ENCODE data around the gene CMTM1. TPM values are rescaled to one million over a fixed set of nuclear protein-coding genes. Genes with fewer than 3 reads are reported as not detected.

Gene CMTM1
- total RNA-seq, 1 donor from 2014 or later: 0.95 TPM

DNA sequence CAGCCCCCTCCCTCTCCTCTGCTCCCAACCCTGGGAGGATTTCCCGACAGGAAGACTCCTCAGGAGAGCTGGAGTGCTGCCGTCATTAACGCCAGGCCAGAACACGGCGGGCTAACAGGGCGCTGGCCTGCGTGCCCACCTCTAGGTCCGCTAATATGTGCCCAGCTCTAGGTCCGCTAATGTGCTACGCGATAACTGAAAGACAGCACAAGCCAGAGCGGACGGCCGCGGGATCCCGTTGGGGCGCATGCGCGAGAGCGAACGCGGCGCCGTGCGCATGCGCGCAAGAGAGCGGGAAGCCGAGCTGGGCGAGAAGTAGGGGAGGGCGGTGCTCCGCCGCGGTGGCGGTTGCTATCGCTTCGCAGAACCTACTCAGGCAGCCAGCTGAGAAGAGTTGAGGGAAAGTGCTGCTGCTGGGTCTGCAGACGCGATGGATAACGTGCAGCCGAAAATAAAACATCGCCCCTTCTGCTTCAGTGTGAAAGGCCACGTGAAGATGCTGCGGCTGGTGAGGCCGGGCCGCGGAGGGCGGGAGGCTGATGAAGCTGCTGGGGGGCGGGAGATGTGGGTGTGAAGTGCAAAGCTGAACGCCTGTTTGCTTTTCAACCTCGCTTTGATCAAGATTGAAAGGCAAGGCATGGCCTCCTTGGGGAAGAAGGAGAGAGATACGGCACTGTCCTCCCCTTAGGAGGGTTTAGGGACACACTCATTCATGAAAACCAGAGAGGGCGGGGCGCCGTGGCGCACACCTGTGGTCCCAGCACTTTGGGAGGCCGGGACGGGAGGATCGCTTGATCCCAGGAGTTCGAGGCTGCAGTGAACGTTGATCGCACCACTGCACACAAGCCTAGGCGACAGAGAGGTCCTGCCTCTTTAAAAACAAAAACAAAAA lies 13.7 kb upstream of the CMTM1 start, which contains the start of gene CKLF:
Gene CKLF (plus strand): TSS at position 291 of the 892 bp plus-strand sequence. CDS start 140 bp downstream, at position 431.
- no peaks in the 10 kb centered on the region for H3K27me3 Mint-ChIP-seq
- intact Hi-C loops (cut with micrococcal nuclease): no loop called here
- peak within 1 kb of the TSS; percentile 96 for H3K4me3 Mint-ChIP-seq
- H3K4me1 Mint-ChIP-seq: peaks cover 74% of the 10 kb centered on the region
- TF ChIP-seq, protein P1, sequence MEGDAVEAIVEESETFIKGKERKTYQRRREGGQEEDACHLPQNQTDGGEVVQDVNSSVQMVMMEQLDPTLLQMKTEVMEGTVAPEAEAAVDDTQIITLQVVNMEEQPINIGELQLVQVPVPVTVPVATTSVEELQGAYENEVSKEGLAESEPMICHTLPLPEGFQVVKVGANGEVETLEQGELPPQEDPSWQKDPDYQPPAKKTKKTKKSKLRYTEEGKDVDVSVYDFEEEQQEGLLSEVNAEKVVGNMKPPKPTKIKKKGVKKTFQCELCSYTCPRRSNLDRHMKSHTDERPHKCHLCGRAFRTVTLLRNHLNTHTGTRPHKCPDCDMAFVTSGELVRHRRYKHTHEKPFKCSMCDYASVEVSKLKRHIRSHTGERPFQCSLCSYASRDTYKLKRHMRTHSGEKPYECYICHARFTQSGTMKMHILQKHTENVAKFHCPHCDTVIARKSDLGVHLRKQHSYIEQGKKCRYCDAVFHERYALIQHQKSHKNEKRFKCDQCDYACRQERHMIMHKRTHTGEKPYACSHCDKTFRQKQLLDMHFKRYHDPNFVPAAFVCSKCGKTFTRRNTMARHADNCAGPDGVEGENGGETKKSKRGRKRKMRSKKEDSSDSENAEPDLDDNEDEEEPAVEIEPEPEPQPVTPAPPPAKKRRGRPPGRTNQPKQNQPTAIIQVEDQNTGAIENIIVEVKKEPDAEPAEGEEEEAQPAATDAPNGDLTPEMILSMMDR (IDR thresholded peaks at IDR 0.05): no peak
- ChIA-PET POLR2A (interaction anchor here (0.6 to 9.5 kb wide), 20 partner anchors 8 to 1051 kb away, joined by 3 to 162 read pairs (median 4); partner anchors contain the start of genes CMTM2 and CMTM3), CTCF (interaction anchor here (0.9 to 2.0 kb wide), 8 partner anchors 10 to 147 kb away, joined by 3 to 9 read pairs (median 5); no protein-coding TSS in a partner anchor)
- H3K36me3 Mint-ChIP-seq (ENCODE audit: low read depth): peaks cover 17% of the 10 kb centered on the region
- peak; percentile 93 for DNase-seq
- H3K27ac Mint-ChIP-seq: peak within 1 kb of the TSS; percentile 92
- H3K9me3 Mint-ChIP-seq: no peaks in the 10 kb centered on the region
- ATAC-seq (ENCODE audit: low read depth): peak; percentile 66

DNA sequence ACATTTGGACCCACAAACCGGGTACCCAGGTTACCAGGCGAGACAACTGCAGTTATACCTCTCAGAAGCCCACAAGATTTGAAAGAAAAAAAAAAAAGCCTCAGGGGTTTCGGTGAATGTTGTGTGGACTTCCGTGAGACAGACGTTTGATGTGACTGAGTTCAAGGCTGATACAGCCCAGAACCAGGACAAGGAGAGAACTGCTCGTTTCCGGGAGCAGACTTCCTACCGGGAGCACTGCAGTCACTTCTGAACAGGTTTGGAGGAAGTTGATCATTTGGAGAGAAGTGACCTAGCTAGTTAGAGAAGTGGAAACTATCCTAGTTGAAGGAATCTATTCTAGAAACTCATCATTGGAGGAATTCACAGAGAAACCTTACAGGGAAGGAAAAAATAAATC lies 13.0 kb upstream of the CMTM1 start:
- TF ChIP-seq, protein P1 (IDR thresholded peaks at IDR 0.05): no peak
- ChIA-PET POLR2A (interaction anchor here (0.9 to 9.5 kb wide), 11 partner anchors 9 to 73 kb away, joined by 3 to 162 read pairs (median 5); partner anchors contain the start of genes CMTM2 and CMTM3), CTCF (interaction anchor here (1.5 to 2.0 kb wide), 3 partner anchors 9 to 146 kb away, joined by 5 to 9 read pairs (median 6); no protein-coding TSS in a partner anchor)
- DNase-seq (no peak), ATAC-seq (ENCODE audit: low read depth) (no peak)
- peak overlapping the region; percentile 92 for H3K27ac Mint-ChIP-seq
- H3K4me3 Mint-ChIP-seq: peak overlapping the region; percentile 96
- peaks cover 23% of the 10 kb centered on the region for H3K36me3 Mint-ChIP-seq (ENCODE audit: low read depth)
- intact Hi-C loops (cut with micrococcal nuclease): no loop called here
- H3K4me1 Mint-ChIP-seq: peaks cover 68% of the 10 kb centered on the region
- no peaks in the 10 kb centered on the region for H3K9me3 Mint-ChIP-seq
- H3K27me3 Mint-ChIP-seq: no peaks in the 10 kb centered on the region

DNA sequence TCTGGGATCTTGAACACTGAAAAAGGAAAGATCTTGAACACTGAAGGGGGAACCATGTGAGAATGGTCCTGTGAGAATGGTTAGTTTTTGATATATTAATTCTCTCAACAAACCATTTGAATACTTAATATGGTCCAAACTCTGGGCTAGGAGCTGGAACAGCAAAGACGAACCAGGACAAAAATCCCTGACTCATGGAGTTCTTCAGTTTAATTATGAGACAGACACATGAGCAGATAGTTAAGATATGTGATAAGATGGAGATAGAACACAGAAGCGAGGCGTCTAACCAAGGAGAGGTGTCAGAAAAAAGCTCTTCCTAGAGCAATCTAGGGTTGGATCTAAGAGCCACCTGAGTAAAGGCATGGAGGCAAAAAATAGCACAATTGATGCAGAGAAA lies 12.2 kb upstream of the CMTM1 start:
- H3K9me3 Mint-ChIP-seq: no peaks in the 10 kb centered on the region
- ATAC-seq (ENCODE audit: low read depth) (no peak), DNase-seq (no peak)
- H3K27me3 Mint-ChIP-seq: no peaks in the 10 kb centered on the region
- intact Hi-C loops (cut with micrococcal nuclease): no loop called here
- TF ChIP-seq, protein P1 (IDR thresholded peaks at IDR 0.05): no peak
- H3K4me3 Mint-ChIP-seq: peak overlapping the region; percentile 24
- peaks cover 62% of the 10 kb centered on the region for H3K4me1 Mint-ChIP-seq
- ChIA-PET POLR2A (interaction anchor here (0.8 to 9.5 kb wide), 3 partner anchors 10 to 43 kb away, joined by 3 to 162 read pairs (median 3); no protein-coding TSS in a partner anchor), CTCF (interaction anchor here (1.0 to 2.0 kb wide), 2 partner anchors 9 to 10 kb away, joined by 3 to 9 read pairs; no protein-coding TSS in a partner anchor)
- no peak overlapping the region for H3K27ac Mint-ChIP-seq
- H3K36me3 Mint-ChIP-seq (ENCODE audit: low read depth): peaks cover 29% of the 10 kb centered on the region

DNA sequence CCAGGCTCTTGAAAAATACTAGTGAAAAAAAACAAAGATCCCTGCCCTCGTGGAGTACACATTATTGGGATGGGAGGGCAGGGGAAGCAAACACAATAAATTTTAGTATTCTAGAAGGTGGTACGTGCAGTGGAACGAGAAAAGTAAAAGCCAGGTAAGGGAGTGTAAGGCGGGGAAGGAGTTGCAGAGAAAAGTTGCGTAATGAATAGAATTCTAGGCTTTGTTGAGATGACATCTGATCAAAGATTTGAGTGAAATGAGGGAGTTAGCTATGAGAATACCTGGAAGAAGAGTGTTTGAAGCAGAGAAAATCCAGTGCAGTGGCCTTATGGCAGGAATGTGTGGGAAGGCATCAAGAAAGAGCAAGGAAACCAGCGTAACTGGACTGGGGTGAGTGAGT lies 11.7 kb upstream of the CMTM1 start:
- Mint-ChIP-seq H3K27ac (no peak overlapping the region), H3K4me1 (peaks cover 57% of the 10 kb centered on the region), H3K9me3 (no peaks in the 10 kb centered on the region), H3K27me3 (no peaks in the 10 kb centered on the region), H3K36me3 (ENCODE audit: low read depth) (peaks cover 32% of the 10 kb centered on the region), H3K4me3 (no peak overlapping the region)
- intact Hi-C loops (cut with micrococcal nuclease): no loop called here
- POLR2A ChIA-PET: interaction anchor here (0.8 to 9.5 kb wide), 2 partner anchors 11 to 33 kb away, joined by 3 to 162 read pairs; no protein-coding TSS in a partner anchor
- TF ChIP-seq, protein P1 (IDR thresholded peaks at IDR 0.05): no peak
- ATAC-seq (ENCODE audit: low read depth): no peak
- no peak for DNase-seq
- CTCF ChIA-PET: interaction anchor here (1.0 kb wide), 1 partner anchor 10 kb away, joined by 3 read pairs; no protein-coding TSS in a partner anchor
